ENCODE data around the gene ORMDL3.

The ORMDL3 gene

DNA sequence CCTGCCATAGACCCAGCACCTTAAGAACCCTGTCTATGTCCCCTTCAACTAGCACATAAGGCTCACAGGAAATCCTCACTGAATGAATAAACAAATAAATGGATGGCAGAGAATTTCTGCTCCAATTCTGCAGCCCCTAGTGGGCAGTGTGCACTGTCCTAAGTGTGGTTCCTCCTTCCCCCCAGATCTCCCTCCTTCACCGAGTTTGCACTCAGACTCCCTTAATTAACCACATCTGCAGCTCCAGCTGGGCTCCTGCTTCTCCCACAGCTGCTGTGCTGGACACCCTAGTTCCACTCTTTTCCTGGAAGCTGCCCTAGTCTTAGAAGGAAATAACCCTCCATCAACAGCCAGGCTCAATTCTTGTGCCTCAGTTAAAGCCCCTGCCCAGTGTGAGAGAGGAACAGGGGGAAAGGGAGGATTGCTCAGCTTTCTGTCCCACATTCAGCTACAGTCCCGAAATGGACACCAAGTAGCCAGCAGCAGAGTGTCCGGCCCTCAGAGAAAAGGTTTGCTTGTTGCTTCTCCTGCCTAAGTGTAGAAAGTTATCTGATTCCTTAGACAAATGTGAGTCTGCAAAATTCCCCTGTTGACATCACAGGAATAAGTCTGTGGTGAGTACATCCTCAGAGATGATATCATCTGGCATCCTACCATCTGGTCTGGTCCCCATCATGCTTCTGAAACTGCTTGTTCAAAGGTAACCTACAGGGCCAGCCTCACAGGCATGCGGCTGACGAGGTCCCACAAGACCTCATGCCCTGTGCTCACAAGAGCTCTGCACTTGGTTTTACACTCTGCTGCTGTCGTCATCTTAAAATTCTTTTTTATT is 12.4 kb upstream of the ORMDL3 start:
- H3K4me3 ChIP-seq (replicated peaks; ENCODE audit: low read depth, low read length): no peak overlapping the region
- peak; percentile 75 for DNase-seq (ENCODE audit: low read depth)
- TF ChIP-seq, protein P1, sequence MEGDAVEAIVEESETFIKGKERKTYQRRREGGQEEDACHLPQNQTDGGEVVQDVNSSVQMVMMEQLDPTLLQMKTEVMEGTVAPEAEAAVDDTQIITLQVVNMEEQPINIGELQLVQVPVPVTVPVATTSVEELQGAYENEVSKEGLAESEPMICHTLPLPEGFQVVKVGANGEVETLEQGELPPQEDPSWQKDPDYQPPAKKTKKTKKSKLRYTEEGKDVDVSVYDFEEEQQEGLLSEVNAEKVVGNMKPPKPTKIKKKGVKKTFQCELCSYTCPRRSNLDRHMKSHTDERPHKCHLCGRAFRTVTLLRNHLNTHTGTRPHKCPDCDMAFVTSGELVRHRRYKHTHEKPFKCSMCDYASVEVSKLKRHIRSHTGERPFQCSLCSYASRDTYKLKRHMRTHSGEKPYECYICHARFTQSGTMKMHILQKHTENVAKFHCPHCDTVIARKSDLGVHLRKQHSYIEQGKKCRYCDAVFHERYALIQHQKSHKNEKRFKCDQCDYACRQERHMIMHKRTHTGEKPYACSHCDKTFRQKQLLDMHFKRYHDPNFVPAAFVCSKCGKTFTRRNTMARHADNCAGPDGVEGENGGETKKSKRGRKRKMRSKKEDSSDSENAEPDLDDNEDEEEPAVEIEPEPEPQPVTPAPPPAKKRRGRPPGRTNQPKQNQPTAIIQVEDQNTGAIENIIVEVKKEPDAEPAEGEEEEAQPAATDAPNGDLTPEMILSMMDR (IDR thresholded peaks at IDR 0.05; ENCODE audit: low read length, missing control alignments): peak; percentile 52

DNA sequence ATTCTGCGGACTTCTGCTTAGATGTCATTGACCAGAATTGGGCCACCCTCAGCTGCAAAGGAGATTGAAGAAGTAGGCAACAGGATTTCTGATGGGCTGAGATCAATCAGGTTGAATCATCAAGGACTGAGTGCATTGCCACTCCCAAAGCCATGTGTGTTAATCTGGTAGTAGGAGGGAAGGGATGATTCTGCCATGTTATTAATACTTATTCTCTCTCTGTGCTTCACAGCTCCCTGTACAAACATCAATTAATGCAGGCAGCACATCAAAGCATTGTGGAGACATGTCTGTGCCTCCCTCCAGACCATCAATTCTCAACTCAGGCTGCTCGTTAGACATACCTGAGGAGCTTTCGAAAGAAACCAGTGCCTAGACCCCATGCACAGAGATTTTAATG is 11.7 kb upstream of the ORMDL3 start:
- TF ChIP-seq, protein P1 (IDR thresholded peaks at IDR 0.05; ENCODE audit: low read length, missing control alignments): no peak
- no peak for DNase-seq (ENCODE audit: low read depth)

DNA sequence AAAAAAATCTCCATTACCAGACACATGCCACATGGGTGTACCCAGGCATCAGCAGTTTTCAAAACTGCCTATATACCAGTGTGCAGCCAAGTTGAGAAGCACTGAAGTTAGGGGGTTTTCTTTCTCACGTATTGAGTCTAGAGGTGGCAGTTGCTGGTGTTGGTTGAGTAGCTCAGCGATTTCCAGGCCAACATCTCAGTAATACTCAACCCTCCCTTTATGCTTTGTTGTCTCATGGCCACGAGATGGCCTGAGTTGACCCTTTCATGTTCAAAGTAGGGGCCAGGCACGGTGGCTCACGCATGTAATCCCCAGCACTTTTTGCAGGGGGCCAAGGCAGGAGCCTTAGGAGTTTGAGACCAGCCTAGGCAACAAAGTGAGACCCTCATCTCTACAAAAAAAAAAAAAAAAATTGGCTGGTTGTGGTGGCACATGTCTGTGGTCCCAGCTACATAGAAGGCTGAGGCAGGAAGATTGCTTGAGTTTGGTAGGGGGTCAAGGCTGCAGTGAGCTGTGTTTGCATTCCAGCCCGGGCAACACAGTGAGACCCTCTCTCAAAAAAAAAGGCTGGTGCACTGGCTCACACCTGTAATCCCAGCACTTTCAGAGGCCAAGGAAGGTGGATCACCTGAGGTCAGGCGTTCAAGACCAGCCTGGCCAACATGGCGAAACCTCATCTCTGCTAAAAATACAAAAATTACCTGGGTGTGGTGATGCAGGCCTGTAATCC is 10.9 kb upstream of the ORMDL3 start:
- DNase-seq (ENCODE audit: low read depth): no peak
- TF ChIP-seq, protein P1 (IDR thresholded peaks at IDR 0.05; ENCODE audit: low read length, missing control alignments): no peak
- H3K4me3 ChIP-seq (replicated peaks; ENCODE audit: low read depth, low read length): no peak overlapping the region

More for the DNA sequence above, 11.7 kb upstream of the ORMDL3 start:
- no peak overlapping the region for H3K4me3 ChIP-seq (replicated peaks; ENCODE audit: low read depth, low read length)

DNA sequence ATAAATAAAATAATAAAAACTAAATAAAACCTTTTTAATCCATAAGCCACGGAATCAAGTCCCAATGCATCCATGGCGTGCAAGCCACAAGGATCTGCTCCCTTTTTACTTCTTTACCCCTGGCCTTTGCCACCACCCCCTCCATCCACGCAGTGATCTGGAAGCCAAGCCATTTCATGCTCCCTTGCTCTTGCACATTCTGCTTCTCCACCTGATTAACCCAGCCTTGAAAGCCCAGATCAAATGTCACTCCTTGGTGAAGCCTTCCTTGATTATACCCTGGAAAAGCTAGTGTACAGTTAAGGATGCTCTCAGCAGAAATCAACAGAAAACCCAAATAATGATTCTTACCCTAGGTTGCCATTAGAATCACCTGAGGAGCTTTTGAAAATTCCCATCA is 10.0 kb upstream of the ORMDL3 start:
- no peak for DNase-seq (ENCODE audit: low read depth)

DNA sequence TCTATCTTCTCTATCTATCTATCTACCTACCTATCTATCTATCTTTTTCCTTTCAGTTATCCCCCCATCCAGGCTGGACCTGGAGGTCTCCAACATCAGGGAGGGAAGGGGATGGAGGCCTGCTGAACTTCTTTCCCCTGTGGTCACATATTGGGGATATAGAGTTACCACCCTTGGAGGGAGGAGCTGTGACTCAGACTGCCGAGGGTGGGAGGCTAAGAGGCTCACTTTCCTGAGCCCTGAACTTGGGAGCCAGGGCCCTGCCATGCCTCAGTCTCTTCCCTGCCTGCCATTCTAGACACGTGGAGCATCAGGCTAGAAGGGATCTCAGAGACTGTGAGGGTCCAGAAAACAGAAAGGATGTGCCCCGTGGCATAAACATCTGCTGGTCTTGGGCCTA is 8.5 kb upstream of the ORMDL3 start:
- DNase-seq (ENCODE audit: low read depth): no peak
- TF ChIP-seq, protein P1 (IDR thresholded peaks at IDR 0.05; ENCODE audit: low read length, missing control alignments): no peak
- H3K4me3 ChIP-seq (replicated peaks; ENCODE audit: low read depth, low read length): no peak overlapping the region

More for the DNA sequence above, 10.0 kb upstream of the ORMDL3 start:
- no peak overlapping the region for H3K4me3 ChIP-seq (replicated peaks; ENCODE audit: low read depth, low read length)
- TF ChIP-seq, protein P1 (IDR thresholded peaks at IDR 0.05; ENCODE audit: low read length, missing control alignments): no peak

DNA sequence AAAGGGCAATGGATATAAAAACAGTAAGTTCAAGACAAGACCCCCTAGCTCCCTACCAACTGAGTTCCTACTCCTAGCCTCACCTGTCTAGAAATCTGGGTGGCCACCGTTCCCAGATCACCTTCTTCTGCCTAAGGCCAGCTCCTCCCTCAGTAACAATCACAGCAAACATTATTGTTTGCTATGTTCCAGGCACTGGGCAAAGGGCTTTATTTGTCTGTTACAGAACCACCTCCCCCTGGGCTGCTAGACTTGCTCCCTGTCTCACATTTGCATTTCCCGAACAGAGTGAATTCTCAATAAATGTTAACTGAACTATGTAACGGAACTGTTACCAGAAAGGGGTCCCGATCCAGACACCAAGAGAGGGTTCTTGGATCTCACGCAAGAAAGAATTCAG is 6.9 kb upstream of the ORMDL3 start:
- TF ChIP-seq, protein P1 (IDR thresholded peaks at IDR 0.05; ENCODE audit: low read length, missing control alignments): no peak
- no peak overlapping the region for H3K4me3 ChIP-seq (replicated peaks; ENCODE audit: low read depth, low read length)
- no peak for DNase-seq (ENCODE audit: low read depth)
